HG03060 (cell line): ENCODE results near the gene MED25.

ENCODE experiments used
- ATAC-seq: cut with Tn5 transposase; IDR thresholded peaks from one replicate; pipeline ENCODE4 v1.9.1; 2021; ENCODE audit warnings: low read depth, moderate number of reproducible peaks; ENCODE audit not compliant: unreplicated experiment

Gene MED25

GRCh38 chr19:49855676-49856573 is 37.8 kb downstream of the MED25 start:
- no peak for ATAC-seq

GRCh38 chr19:49856574-49857021 is 38.5 kb downstream of the MED25 start:
- ATAC-seq, result no peak

- no peak for ATAC-seq
Measured at GRCh38 chr19:49857061-49857837, 39.2 kb downstream of the MED25 start.

GRCh38 chr19:49857838-49858087 is 39.7 kb downstream of the MED25 start:
- ATAC-seq, result no peak

GRCh38 chr19:49858088-49858985 is 40.2 kb downstream of the MED25 start:
- ATAC-seq, result no peak

- no peak for ATAC-seq
Measured at GRCh38 chr19:49859682-49860335, 41.7 kb downstream of the MED25 start.

GRCh38 chr19:49860336-49861102 is 42.4 kb downstream of the MED25 start:
- ATAC-seq, result no peak

GRCh38 chr19:49861107-49861506 is 43.0 kb downstream of the MED25 start:
- ATAC-seq, result no peak

- ATAC-seq, result no peak
Measured at GRCh38 chr19:49861541-49862378, 43.7 kb downstream of the MED25 start.

GRCh38 chr19:49862391-49863253 is 44.5 kb downstream of the MED25 start:
- ATAC-seq, result no peak

GRCh38 chr19:49863254-49863934 is 45.3 kb downstream of the MED25 start:
- ATAC-seq, result no peak

- ATAC-seq, result no peak
Measured at GRCh38 chr19:49863935-49864320, 45.8 kb downstream of the MED25 start.

- no peak for ATAC-seq
Measured at GRCh38 chr19:49864890-49865289, 46.8 kb downstream of the MED25 start.

- ATAC-seq, result no peak
Measured at GRCh38 chr19:49866933-49867782, 49.1 kb downstream of the MED25 start, which contains the start of gene PNKP. TSS of gene PNKP (minus strand) at chr19:49867576. CDS start at chr19:49867204, 372 bp downstream.

GRCh38 chr19:49869009-49869483 is 51.0 kb downstream of the MED25 start:
- ATAC-seq, result peak; percentile 5
